GM13977 (cell line): ENCODE measurements around the gene ANKRD55.

Experiments
- DNase-seq: peaks from one replicate; pipeline ENCODE4 v3.0.0; 2012; ENCODE audit warnings: low spot score
- CTCF ChIP-seq: IDR thresholded peaks from 2 replicates; pipeline ENCODE4 v1.5.1; 2012; ENCODE audit warnings: mild to moderate bottlenecking, control low read depth; ENCODE audit not compliant: insufficient read depth; ENCODE audit errors: extremely low read depth, missing control alignments
- in situ Hi-C: fragments of 300-500 bp; cut with MboI; formaldehyde crosslinking; loops from one replicate; pipeline ENCODE4 v1.12.0; 2022; ENCODE audit warnings: low sequenced_read_pairs, low pct_unique_long_range_greater_than_20kb, mixed read lengths, inconsistent platforms; ENCODE audit not compliant: unreplicated experiment

Gene ANKRD55

GRCh38 chr5:56183506-56183905, 49.6 kb downstream of the ANKRD55 start:
- in situ Hi-C loops: no loop called here
- TF ChIP-seq CTCF: no peak
- DNase-seq: no peak

- TF ChIP-seq CTCF: no peak
- no peak for DNase-seq
- in situ Hi-C loops: no loop called here
These were observed 53.7 kb downstream of the ANKRD55 start for GRCh38 chr5:56179442-56179841.

- no peak for TF ChIP-seq CTCF
- in situ Hi-C loops: no loop called here
- no peak for DNase-seq
These were observed 54.3 kb downstream of the ANKRD55 start for GRCh38 chr5:56178823-56179222.

GRCh38 chr5:56176871-56177533, 56.1 kb downstream of the ANKRD55 start:
- no peak for TF ChIP-seq CTCF
- DNase-seq: no peak
- in situ Hi-C loops: no loop called here

DNA sequence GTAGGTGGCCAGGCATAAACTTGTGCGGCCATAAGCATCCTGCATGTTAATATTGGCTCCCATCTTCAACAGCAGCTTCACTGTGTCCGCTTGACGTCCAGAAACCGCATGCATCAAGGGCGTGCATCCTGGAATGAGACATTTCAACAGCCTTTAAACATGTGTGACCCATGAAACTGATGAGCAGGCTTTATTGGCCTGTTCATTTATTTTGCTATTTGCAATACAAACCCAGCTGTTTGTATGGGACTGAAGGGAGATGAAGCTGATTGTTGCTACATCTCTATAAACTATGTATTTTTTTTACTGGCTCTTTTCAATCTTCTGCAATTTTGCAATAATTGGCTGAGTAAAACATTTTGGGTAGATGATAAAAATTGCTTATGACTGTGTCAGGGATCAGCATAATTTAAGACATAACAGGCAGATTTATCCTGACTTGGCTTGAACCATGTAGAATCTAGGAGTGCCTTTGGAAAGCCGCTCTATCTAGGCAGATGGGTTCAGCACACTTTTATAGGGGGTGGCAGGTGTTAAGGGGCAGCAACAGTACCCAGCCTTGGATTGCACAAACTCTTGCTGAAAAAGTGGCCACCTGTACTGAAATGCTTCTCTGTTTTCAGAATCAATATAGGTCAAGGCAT, 56.9 kb downstream of the ANKRD55 start:
- TF ChIP-seq CTCF: no peak
- no peak for DNase-seq
- in situ Hi-C loops: no loop called here

DNA sequence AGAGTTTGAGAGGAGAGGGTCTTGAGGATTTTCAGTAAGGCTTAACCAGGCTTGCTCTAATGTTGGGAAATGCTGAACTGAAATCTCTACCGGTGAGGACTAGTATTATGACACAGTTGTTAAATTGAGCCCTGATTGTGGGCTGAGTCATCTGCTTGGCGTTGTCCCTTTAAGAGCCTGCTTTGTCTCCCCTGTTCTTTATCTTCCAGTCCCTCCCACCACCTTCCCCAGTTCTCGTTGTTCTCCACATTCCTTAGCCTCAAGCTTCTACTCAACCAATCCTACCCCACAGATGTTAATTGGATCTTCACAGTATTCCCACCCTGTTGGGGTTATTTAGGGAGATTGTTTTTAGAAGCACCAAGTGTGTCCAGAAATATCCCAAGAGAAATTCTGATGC, 57.6 kb downstream of the ANKRD55 start:
- in situ Hi-C loops: no loop called here
- DNase-seq: no peak
- TF ChIP-seq CTCF: no peak
